GM18508 (cell line): ENCODE measurements around the gene LIMD2.
"Not testable (repeated sequence)": the region's sequence is repeated elsewhere in the genome, so short reads cannot be mapped to it uniquely, and the experiment has no call there.

ENCODE experiments used
- ATAC-seq: cut with Tn5 transposase; IDR thresholded peaks from one replicate; pipeline ENCODE4 v1.9.1; 2021; ENCODE audit warnings: moderate number of reproducible peaks; ENCODE audit not compliant: insufficient read depth, unreplicated experiment

The LIMD2 gene

DNA sequence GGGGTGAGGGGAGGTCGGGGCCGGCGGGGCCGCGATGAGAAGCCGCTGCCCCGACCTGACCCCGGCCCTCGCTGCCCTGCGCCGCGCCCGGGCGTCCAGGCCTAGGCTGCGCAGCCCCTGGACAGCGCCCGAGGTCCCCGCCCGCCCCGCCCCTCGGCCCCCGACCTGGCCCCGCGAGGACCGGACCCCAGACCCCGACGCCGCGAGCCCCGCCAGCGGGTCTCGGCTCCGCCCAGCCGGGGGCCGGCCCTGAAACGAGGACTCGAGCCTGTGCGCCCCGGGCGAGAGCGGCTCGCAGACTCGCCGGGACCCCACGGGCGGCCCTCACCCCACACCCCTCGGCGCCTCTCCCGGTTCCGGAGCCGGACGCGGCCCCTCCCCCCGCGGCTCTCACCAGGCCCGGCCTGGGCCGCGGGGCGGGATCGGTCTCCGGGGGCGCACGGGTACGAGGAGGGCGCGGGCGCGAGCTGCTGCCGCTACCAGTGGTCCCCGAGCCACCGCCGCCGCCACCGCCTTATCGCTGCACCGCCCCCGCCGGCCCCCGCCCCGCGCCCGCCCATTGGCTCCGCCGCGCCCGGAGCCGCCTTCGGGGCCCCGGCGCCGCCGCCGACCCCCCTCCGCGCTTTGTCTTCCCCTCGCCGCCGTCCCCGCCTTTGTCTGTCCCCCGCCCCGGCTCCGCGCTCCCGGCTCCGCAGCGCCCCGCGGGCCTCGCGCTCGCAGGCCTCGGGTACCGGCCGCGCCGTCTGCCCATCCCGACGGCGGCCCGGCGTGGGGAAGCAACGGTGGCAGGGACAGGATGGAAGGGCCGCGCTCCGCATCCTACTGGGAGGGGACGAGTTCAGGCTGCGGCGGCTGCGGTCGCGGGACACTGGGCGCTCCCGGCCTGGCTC lies at the start of gene LIMD2:
TSS of gene LIMD2 (minus strand) at position 488 of the 890 bp plus-strand sequence. CDS start 827 bp downstream, outside the sequence.
- ATAC-seq = no peak

DNA sequence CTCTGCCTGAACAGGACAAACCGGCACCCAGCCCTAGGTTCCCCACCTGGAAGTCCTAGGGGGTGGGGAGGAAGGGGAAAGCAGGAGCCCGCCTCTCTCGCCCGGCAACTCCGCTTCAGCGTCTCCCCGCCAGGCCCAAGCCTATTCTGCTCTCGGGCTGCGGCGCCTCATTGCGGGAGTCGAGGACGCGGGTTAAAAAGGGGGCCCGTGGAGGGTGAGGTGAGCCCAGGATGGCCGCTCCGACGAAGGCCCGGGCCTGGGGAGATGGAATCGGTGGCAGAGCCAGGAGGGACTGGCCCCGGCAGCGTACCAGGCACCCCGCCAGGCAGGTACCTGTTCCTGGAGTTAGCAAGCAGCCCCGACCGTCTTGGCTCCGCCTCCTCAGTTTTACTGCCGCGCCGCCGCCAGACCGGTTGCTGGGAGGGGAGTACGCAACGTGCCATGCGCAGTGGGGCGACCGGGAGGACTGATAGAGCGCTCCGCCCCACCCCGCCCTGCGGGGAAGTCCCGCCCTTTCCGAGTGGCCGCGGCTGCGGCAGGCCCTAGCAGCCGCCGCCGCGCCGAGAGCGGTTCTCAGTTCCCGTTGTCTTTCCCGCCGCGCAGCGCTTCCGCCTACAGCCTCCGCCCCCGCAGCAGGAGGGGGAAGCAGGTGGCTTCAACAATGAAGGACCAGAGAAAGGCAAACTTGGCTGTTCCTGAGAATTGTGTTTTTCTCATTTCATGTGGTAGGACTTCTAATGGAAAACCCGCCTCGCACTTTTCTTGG lies 41.7 kb upstream of the LIMD2 start, which contains the start of gene STRADA:
TSS of gene STRADA (minus strand) at position 392 of the 766 bp plus-strand sequence. CDS start 13,430 bp downstream, outside the sequence.
- peak; percentile 66 for ATAC-seq

DNA sequence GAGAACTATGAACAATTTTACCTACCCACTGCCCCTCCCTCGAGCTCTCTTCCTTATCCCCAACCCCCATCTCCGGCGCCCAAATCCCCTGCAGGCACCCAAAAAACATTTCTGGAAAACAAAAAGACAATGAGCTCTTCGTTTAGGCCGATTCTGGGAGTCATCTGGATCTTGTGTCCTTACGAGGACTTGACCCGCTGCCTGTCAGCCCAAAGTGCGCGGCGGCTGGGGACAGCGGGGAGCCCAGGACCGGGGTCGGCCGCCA lies 41.1 kb upstream of the LIMD2 start:
- no peak for ATAC-seq

DNA sequence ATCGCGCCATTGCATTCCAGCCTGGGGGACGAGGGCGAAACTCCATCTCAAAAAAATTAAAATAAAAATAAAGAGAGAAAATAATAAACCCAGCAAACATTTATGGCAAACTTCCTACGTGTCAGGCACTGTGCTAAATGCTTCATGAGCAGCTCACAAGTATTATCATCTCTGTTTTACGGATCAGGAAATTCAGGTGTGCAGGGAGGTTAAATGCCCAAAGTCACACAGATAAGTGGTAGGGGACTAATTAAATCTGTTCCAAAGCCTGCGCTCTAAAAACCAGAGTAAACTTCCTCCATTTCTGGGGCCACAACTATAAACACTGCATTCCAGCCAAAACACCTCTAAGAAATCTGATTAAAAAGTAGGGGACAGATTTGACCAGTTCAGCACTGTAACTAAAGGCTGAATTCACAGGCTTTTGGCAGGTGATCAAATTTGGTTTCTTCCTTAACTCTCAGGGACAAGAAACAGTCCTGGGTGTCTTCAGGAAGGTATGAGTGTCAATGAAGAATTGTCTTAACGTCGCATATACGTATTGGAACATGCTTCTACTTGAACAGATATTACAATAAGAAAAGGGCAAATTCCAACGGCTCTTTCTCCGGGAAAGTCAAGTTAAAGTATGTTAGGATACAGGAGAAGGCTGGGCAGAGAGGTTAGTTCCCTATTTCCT lies 40.7 kb upstream of the LIMD2 start:
- no peak for ATAC-seq

DNA sequence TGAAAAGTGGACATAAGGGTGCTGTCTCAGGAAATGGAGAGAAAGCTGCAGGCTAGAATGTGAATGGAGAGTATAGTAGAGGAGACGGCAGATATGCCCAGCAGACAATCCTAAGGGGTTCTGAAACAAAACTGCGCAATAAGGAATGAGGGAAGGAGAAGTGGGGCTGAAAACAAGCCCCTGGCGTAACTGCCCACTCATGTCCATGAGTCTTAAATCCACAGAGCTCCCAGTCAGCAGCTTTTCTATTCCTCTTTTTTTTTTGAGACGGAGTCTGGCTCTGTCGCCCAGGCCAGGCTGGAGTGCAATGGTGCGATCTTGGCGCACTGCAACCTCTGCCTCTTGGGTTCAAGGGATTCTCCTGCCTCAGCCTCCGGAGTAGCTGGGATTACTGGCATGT lies 35.8 kb upstream of the LIMD2 start:
- no peak for ATAC-seq

DNA sequence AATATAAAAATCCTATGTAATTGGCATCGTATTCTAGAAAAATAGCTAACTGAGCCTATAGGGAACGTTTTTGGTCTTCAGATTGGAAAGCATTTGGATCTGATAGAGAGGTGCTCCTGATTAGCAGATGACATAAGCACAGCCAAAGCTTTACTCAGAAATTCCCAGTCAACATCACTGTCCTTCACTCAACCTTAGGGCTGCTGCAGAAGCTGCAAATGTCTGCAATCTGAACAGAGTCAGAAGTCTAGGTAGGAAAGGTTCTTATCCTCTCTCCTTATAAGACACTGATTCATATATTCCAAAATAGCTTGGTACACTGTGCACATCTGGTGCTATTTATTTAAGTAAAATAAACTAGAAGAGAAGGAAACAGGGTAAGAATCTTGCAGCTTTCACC lies 22.5 kb upstream of the LIMD2 start:
- ATAC-seq = no peak

DNA sequence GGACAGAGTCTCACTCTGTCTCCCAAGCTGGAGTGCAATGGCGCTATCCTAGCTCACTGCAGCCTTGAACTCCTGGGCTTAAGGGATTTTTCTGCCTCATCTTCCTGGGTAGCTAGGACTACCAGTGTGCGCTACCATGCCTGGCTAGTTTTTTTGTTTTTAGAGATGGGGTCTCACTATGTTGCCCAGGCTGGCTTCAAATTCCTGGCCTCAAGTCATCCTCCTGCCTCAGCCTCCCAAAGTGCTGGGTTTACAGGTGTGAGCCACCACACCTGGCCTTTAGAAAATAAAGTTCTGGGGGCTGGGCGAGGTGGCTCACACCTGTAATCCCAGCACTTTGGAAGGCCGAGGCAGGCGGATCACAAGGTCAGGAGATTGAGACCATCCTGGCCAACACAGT lies 20.3 kb upstream of the LIMD2 start:
- not testable (repeated sequence) for ATAC-seq

DNA sequence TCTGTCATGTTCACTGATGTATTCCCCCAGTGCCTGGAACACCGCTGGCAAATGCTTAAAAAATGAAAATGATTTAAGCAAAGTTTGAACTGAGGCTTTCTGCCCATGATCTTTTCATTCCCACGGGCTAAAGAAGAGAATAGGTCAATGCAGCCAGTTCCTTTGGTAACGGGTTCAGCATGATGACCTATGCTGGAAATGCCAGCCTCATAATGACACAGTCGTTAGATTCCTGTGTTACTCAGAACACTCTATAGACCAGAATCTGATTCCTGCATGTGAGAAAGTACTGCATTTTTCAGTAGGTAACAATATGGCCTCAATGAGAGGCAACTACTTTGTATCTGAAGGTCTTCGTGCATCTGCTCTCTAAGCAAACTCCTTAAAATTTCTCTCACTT lies 19.1 kb upstream of the LIMD2 start:
- ATAC-seq = no peak

DNA sequence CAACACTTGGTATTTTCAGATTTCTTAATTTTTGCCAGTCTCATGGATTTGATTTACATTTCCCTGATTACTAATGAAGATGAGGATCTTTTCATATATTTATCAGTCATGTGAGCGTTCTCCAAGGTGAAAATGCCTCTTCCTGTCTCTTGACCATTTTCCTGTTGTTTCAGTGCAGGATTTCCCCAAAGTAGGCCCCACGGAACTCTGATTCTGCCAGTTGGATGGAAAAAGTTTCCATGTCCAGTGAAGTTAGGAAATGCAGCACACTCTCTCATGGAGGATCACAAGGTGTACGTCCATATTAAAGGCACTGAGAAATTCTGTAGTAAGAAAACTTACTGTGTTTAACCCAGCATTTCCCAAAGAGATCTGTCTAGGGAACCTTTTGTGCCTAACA lies 16.5 kb upstream of the LIMD2 start:
- no peak for ATAC-seq

DNA sequence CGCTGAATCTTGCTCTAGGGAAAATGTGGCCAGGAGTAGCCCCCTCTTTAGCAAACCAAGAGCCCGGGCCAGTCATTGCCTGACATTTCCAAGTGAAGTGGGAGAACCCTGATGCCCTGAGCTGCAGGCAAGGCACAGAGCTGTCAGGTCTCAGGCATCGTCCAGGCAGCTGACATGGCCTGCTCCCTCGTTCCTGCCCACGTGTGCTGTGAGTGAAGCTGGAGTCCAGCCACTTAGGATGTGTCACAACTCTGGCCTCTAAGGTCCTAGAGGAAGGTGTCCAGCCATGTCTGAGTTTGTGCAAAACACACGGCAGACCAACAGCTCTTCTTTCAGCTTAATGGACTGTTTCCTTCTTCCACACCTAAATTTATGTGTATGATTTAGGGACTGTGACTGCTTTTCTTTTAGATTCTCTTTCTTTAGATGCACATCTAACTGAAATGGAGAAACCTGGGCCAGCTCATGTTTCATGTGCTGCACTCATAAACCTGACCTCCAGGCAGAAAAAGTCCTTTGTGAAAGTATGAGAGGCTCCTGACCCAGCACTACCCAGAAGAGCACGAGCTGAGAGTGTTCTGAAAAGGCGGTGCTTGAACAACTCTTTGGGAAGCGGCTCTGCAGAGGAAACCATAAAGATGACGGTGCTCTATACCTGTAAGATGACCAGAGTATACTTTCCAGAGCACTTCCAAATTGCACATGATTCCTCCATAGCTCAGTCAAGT lies 14.8 kb upstream of the LIMD2 start:
- no peak for ATAC-seq

DNA sequence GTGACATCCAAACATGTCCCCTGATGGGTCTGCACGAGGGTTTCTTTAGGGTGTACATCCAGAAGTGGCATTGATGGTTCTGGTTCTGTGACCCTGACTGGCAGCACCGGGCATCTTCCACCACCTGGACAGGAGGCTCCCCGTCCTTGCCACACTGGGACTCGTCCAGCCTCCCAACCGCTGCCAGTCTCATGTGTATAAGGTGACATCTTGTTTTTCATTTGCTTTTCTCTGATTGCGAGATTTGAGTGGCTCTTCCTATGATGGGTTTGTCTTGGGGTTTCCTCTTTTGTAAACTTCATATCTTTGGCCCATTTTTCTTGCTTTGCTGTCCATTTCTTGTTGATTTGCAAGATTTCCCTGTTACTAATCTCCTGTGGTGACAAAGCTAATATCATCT lies 9.2 kb upstream of the LIMD2 start:
- ATAC-seq = no peak

DNA sequence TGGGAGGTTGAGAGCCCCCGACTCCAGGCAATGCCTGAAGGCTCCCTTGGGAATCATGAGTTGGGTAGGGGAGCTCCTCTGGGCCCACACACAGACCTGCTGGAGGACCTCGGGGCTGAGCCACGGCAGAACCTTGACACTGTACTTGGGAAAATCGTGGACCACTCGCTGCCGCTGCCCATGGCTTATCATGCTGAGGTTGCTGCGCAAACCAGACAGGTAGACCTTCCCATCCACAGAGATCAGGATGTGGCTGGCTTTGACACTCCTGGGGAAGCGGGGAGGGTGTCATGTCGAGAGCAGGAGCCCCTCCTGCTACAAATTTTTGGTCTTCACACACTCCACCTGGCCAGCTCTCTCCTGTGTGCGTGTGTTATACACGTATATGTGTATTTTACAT lies 7.2 kb upstream of the LIMD2 start:
- ATAC-seq = no peak

DNA sequence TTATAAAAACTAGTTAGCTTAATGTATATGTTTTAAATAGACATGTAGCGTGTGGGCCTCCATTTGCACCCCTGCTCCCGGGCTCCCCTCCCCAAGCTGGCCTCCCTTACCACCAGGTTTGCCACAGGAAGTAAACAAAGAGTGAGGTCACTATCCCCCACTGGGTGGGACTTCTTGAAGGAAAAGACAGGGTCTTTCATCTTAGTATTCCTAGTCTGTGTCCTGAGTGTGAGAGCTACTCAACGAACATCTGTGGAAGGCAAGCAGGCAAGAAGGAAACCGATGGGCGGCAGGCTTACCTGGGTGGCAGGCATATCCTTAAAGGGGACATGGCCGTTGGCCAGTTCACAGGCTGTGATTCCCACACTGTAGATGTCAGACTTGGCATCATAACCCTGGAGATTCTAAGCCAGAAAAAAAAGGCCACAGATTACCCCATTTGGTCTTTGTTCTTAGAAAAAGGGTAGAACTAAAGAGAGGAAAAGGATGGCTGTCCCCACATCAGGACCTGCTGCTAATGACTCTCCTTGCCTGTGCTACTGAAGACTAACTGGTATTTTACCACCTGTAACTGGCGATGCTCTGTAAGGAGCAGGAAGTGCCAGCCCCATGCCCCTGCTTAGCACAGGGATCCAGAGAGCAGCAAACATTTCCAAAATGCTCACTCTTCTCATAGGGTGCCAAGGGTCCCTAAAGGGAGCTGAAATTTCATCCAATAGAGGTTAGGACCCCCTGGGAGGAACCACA lies 6.6 kb upstream of the LIMD2 start:
- ATAC-seq = no peak

DNA sequence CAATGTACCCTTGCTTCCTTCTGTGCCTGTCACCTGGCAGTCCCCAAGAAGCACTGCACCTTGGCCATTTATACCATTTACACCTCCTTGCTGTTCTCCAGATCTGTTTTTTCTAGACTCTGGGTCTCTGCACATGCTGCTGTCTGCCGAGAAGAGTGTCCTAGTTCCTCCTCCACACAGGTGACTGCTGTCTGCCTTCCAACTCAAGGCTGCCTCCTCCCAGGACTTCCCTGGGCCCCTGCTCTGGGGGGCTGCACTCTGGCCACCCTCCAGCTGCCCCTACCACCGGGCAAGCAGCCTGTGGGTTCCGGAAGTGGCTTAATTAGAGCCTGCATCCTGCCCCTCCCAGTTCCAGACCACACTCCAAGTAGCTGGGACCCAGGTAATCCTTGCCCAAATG lies 5.7 kb upstream of the LIMD2 start:
- ATAC-seq = no peak

DNA sequence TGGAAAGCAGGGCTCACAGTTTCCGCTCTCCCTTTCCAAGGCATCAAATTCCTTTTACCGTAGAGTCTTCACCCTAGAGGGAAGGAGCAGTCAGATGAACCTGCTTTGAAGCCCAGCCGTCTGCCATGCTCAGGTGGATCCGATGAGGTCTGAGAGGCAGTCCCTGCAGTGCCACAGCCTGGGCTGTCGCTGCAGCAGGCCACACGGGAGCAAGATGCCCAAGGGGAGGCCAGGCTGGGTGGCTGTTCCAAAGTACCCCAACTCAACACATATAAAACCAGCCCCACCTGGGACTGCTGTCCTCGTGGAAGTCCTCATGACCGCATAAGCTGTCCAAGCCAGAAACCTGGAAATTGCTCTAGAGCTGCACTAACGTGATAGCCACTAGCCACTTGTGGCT lies 4.9 kb upstream of the LIMD2 start:
- no peak for ATAC-seq

DNA sequence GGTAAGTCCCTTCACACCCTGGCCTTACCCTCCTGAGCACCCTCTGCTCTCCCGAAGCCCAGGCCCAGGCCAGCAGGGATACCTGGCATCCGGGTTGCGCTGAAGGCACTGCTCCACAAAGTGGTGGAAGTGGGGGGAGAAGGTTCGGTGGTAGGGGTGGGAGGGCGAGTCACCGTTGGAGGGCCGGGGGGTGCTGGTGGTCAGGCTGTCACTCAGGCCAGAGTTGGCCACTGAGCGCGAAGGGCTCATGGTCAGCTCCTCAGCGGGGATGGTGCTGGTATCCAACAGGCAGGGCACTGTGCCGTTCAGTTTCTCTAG lies 4.3 kb upstream of the LIMD2 start:
- ATAC-seq = no peak

DNA sequence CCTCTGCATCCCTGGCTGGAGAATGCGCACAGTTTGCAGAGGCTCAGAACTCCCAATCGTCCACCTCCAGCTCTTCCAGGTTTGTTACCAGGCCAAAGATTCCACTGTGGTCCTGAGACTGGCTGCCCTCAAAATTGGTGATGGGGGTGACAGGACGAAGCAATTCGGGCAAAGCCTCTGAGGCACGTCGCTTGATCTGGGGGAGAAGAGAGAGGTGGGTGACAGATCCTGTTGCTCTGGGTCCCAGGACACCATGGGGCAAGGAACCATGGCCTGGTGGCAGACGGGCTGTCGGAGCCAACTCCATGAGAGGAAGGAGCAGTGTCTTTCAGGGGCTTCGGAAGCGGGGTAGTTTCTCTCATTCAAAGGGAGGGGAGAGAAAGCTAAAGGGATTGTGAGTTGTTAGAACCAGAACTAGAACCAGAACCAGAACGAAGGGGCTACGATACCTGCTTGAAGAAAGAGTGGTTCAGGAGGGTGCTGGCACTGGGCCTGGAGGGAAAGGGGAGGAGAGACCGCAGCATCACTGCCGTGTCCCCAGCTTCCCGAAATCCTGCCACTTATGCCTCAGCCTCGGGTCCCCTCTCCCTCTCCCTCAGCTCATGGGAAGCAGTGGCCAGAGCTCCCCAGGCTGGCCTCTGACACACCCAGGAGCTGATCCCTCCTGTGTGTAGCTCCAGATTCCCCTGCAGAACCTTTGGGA lies 3.8 kb upstream of the LIMD2 start:
- ATAC-seq = no peak

DNA sequence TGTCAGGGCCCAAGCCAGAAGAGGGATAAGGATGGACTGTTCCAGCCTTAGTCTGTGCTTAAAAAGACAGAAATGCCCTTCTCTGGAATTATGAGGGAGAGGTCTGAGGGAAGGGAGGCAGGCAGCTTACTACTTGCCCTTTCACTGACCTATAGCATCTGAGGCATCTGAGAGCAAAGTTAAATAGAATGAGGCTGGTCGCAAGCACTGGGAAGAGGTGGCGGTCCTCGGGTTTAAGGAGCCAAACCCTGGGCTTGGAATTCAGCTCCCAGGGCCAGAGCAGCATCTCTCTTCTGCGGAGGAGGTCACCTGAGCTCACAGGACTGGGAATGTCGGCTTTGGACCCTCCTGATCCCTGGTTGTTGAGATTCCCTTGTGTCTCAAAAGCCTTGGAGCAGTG lies 3.1 kb upstream of the LIMD2 start:
- ATAC-seq = no peak

DNA sequence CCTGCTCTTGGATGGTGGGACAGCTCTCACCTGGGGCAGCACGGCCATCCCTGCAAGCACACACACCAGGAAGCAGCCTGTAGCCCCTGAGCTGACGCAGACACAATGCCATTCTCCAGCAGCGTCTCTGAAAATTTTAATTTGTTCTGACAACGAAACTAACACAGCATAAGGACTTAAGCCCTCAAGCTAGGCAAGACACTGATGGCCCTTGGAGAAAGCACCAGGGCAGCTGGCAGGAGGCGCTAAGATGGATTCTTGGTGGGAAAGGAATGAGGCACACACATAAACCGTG lies 2.7 kb upstream of the LIMD2 start:
- ATAC-seq = no peak
